NCI-H1092 (cell line): ENCODE results near the gene HIVEP3.

Experiments
- DNase-seq: peaks from one replicate; lab custom pipeline; 2025; lab: John Stamatoyannopoulos, UW

HIVEP3 gene

GRCh38 chr1:41920658-41921057 is 1.9 kb upstream of the HIVEP3 start:
- no peak for DNase-seq

GRCh38 chr1:41919764-41920397 is 1.2 kb upstream of the HIVEP3 start:
- DNase-seq: peak; percentile 86

- DNase-seq: no peak
Measured at GRCh38 chr1:41919131-41919530, 409 bp upstream of the HIVEP3 start.

- DNase-seq: peak; percentile 36
Measured at GRCh38 chr1:41917835-41918449, 780 bp downstream of the HIVEP3 start.

- no peak for DNase-seq
Measured at GRCh38 chr1:41917076-41917475, 1.6 kb downstream of the HIVEP3 start.

GRCh38 chr1:41915786-41916571 is 2.7 kb downstream of the HIVEP3 start:
- no peak for DNase-seq

GRCh38 chr1:41914516-41914915 is 4.2 kb downstream of the HIVEP3 start:
- no peak for DNase-seq

GRCh38 chr1:41913014-41913413 is 5.7 kb downstream of the HIVEP3 start:
- no peak for DNase-seq

GRCh38 chr1:41908288-41908895 is 10.3 kb downstream of the HIVEP3 start:
- DNase-seq: no peak

- no peak for DNase-seq
Measured at GRCh38 chr1:41907446-41907845, 11.3 kb downstream of the HIVEP3 start.

- no peak for DNase-seq
Measured at GRCh38 chr1:41906943-41907342, 11.8 kb downstream of the HIVEP3 start.

GRCh38 chr1:41905093-41905675 is 13.5 kb downstream of the HIVEP3 start:
- DNase-seq: no peak

GRCh38 chr1:41902664-41903063 is 16.1 kb downstream of the HIVEP3 start:
- DNase-seq: no peak

GRCh38 chr1:41902159-41902577 is 16.6 kb downstream of the HIVEP3 start:
- no peak for DNase-seq

- DNase-seq: no peak
Measured at GRCh38 chr1:41901551-41901950, 17.2 kb downstream of the HIVEP3 start.

GRCh38 chr1:41900603-41901444 is 17.9 kb downstream of the HIVEP3 start:
- no peak for DNase-seq

- no peak for DNase-seq
Measured at GRCh38 chr1:41898191-41898713, 20.5 kb downstream of the HIVEP3 start.

- no peak for DNase-seq
Measured at GRCh38 chr1:41895552-41895951, 23.2 kb downstream of the HIVEP3 start.

GRCh38 chr1:41894808-41895483 is 23.8 kb downstream of the HIVEP3 start:
- no peak for DNase-seq

GRCh38 chr1:41894101-41894807 is 24.5 kb downstream of the HIVEP3 start:
- no peak for DNase-seq
